Neural cell (in vitro differentiated cells): ENCODE results near the gene MAIP1. TPM values are rescaled to one million over a fixed set of nuclear protein-coding genes. Genes with fewer than 3 reads are reported as not detected.

Experiments
- H2AFZ ChIP-seq: fragments of 200-600, 300-800 bp; sonication (generic), shearing (Covaris generic); 2 replicates; pipeline ENCODE4 v1.6.0; 2014; ENCODE audit warnings: low read depth, mild to moderate bottlenecking, antibody characterized with exemption, low read length, moderate library complexity
- H3F3A ChIP-seq: fragments of 200-600 bp; shearing (Covaris generic); 2 replicates; pipeline ENCODE4 v1.6.1; 2016; ENCODE audit warnings: mild to moderate bottlenecking, moderate library complexity, mixed read lengths, antibody characterized with exemption, low read length; ENCODE audit not compliant: insufficient read depth, poor library complexity, severe bottlenecking
- H3K27ac ChIP-seq: fragments of 200-600, 300-800 bp; sonication (generic), shearing (Covaris generic); 2 replicates; pipeline ENCODE4 v1.5.1; 2014; ENCODE audit warnings: mild to moderate bottlenecking, low read length, moderate library complexity
- H3K27me3 ChIP-seq: fragments of 300-800, 200-600 bp; sonication (generic), shearing (Covaris generic); 2 replicates; pipeline ENCODE4 v1.6.0; 2014; ENCODE audit warnings: mild to moderate bottlenecking, low read depth, low read length, moderate library complexity; ENCODE audit not compliant: insufficient read depth
- H3K36me3 ChIP-seq: fragments of 300-800, 200-600 bp; sonication (generic), shearing (Covaris generic); 2 replicates; pipeline ENCODE4 v1.5.1; 2014; ENCODE audit warnings: mild to moderate bottlenecking, antibody characterized with exemption, low read length, moderate library complexity; ENCODE audit not compliant: insufficient read depth
- H3K4me2 ChIP-seq: fragments of 300-800, 200-600 bp; sonication (generic), shearing (Covaris generic); 2 replicates; pipeline ENCODE4 v1.6.0; 2014; ENCODE audit warnings: mild to moderate bottlenecking, low read length
- H3K4me3 ChIP-seq: fragments of 300-800, 200-600 bp; sonication (generic), shearing (Covaris generic); 2 replicates; pipeline ENCODE4 v1.5.1; 2014; ENCODE audit warnings: mild to moderate bottlenecking, low read length, moderate library complexity
- H3K79me2 ChIP-seq: fragments of 200-600 bp; shearing (Covaris generic); replicated peaks from 2 replicates; pipeline ENCODE4 v1.6.0; 2014; ENCODE audit warnings: mild to moderate bottlenecking, low read length, moderate library complexity; ENCODE audit not compliant: insufficient read depth
- H3K9ac ChIP-seq: fragments of 300-800, 200-600 bp; sonication (generic), shearing (Covaris generic); 2 replicates; pipeline ENCODE4 v1.6.1; 2016; ENCODE audit warnings: mild to moderate bottlenecking, low read length, mixed read lengths
- H3K9me2 ChIP-seq: fragments of 200-600 bp; shearing (Covaris generic); 2 replicates; pipeline ENCODE4 v1.6.1; 2016; ENCODE audit warnings: mild to moderate bottlenecking, low read length, mixed read lengths; ENCODE audit not compliant: insufficient read depth
- H3K9me3 ChIP-seq: fragments of 200-600, 300-800 bp; sonication (generic), shearing (Covaris generic); 2 replicates; pipeline ENCODE4 v1.6.1; 2016; ENCODE audit warnings: mild to moderate bottlenecking, mixed run types, low read length, moderate library complexity, mixed read lengths
- H4K20me1 ChIP-seq: fragments of 200-600 bp; shearing (Covaris generic); 2 replicates; pipeline ENCODE4 v1.6.1; 2016; ENCODE audit warnings: mild to moderate bottlenecking, mixed run types; ENCODE audit not compliant: insufficient read depth
- CTCF ChIP-seq: fragments of 450-650 bp; IDR thresholded peaks from 2 replicates; pipeline ENCODE4 v1.5.1; 2014; ENCODE audit warnings: antibody characterized with exemption, mild to moderate bottlenecking, moderate library complexity; ENCODE audit not compliant: poor library complexity, severe bottlenecking
- EP300 ChIP-seq: fragments of 450-650 bp; conservative IDR thresholded peaks from 2 replicates; pipeline ENCODE4 v1.6.1; 2014; ENCODE audit warnings: antibody characterized with exemption, mild to moderate bottlenecking, moderate library complexity; ENCODE audit not compliant: poor library complexity, severe bottlenecking
- EZH2 ChIP-seq: fragments of 200-600, 300-800 bp; shearing (Covaris generic), sonication (generic); IDR thresholded peaks from 2 replicates; pipeline ENCODE4 v1.6.1; 2014; ENCODE audit warnings: antibody characterized with exemption, low read length, borderline replicate concordance, mild to moderate bottlenecking; ENCODE audit not compliant: insufficient read depth, poor library complexity, severe bottlenecking
- MXI1 ChIP-seq: fragments of 450-650 bp; conservative IDR thresholded peaks from 2 replicates; pipeline ENCODE4 v1.6.1; 2014; ENCODE audit warnings: antibody characterized with exemption, mild to moderate bottlenecking; ENCODE audit not compliant: poor library complexity, severe bottlenecking
- POLR2AphosphoS5 ChIP-seq: IDR thresholded peaks from 2 replicates; pipeline ENCODE4 v1.6.1; 2012
- RAD21 ChIP-seq: fragments of 450-650 bp; conservative IDR thresholded peaks from 2 replicates; pipeline ENCODE4 v1.6.1; 2014; ENCODE audit warnings: antibody characterized with exemption, mild to moderate bottlenecking, moderate library complexity
- REST ChIP-seq: IDR thresholded peaks from 2 replicates; pipeline ENCODE4 v1.6.1; 2012; ENCODE audit warnings: borderline replicate concordance
- SMC3 ChIP-seq: fragments of 450-650 bp; conservative IDR thresholded peaks from 2 replicates; pipeline ENCODE4 v1.6.1; 2014; ENCODE audit warnings: antibody characterized with exemption, mild to moderate bottlenecking, moderate library complexity; ENCODE audit not compliant: poor library complexity
- TAF1 ChIP-seq: IDR thresholded peaks from 2 replicates; pipeline ENCODE4 v1.6.1; 2012; ENCODE audit warnings: low read depth
- polyA plus RNA-seq: library from polyadenylated mRNA; depleted of rRNA; stranded (reverse); fragments of >200 nt; gene quantifications from 2 replicates; pipeline ENCODE4 v1.2.3, GENCODE V29; 2014

Gene MAIP1
- polyA plus RNA-seq, 1 donor from 2014 or later, result 24.1 TPM

- Histone ChIP-seq H3K9ac (no peak overlapping the region), H4K20me1 (no peaks in the 10 kb centered on the region), H3K9me2 (no peaks in the 10 kb centered on the region), H3K27me3 (no peaks in the 10 kb centered on the region), H2AFZ (no peak overlapping the region), H3F3A (no peaks in the 10 kb centered on the region), H3K79me2 (no peaks in the 10 kb centered on the region), H3K4me2 (no peak overlapping the region), H3K4me3 (no peak overlapping the region), H3K27ac (no peak overlapping the region), H3K36me3 (peaks cover 8% of the 10 kb centered on the region), H3K9me3 (no peaks in the 10 kb centered on the region)
- TF ChIP-seq SMC3 (no peak), POLR2AphosphoS5 (no peak), REST (no peak)
Measured at GRCh38 chr2:199943373-199943772, 12.0 kb upstream of the MAIP1 start.

- peaks cover 9% of the 10 kb centered on the region for H3K79me2 ChIP-seq
- H3K27ac ChIP-seq, result no peak overlapping the region
- no peak overlapping the region for H3K9ac ChIP-seq
- H3K27me3 ChIP-seq, result no peaks in the 10 kb centered on the region
- no peaks in the 10 kb centered on the region for H3K9me2 ChIP-seq
- no peak overlapping the region for H3K4me2 ChIP-seq
- H3K9me3 ChIP-seq, result no peaks in the 10 kb centered on the region
- TF ChIP-seq TAF1 (no peak), CTCF (no peak), RAD21 (no peak), EZH2 (no peak), POLR2AphosphoS5 (no peak), SMC3 (no peak), MXI1 (no peak), EP300 (no peak), REST (no peak)
- H2AFZ ChIP-seq, result no peak overlapping the region
- no peak overlapping the region for H3K4me3 ChIP-seq
- peaks cover 4% of the 10 kb centered on the region for H3K36me3 ChIP-seq
- H4K20me1 ChIP-seq, result no peaks in the 10 kb centered on the region
- no peaks in the 10 kb centered on the region for H3F3A ChIP-seq
Measured at GRCh38 chr2:199946196-199946595, 9.2 kb upstream of the MAIP1 start.
